ENCODE data around the gene CALR3.

GRCh38 chr19:16463341-16463990 lies 32.5 kb downstream of the CALR3 start:
- no peak for TF ChIP-seq CTCF (IDR thresholded peaks at IDR 0.05; ENCODE audit: insufficient read depth, low read length, poor library complexity, severe bottlenecking)
- no peak for TF ChIP-seq EZH2phosphoT487 (conservative IDR thresholded peaks at IDR 0.05; ENCODE audit: low read length)

Data from SU-DHL-6 (cell line).